ENCODE measurements around the gene CHTF18.
"Not testable (repeated sequence)": the region's sequence is repeated elsewhere in the genome, so short reads cannot be mapped to it uniquely, and the experiment has no call there.

The CHTF18 gene

GRCh38 chr16:813204-813915 is 24.9 kb downstream of the CHTF18 start:
- DNase-seq, result no peak

GRCh38 chr16:813916-814412 is 25.5 kb downstream of the CHTF18 start:
- no peak for DNase-seq

- DNase-seq, result no peak
These were observed 26.6 kb downstream of the CHTF18 start for GRCh38 chr16:814974-815373.

GRCh38 chr16:815861-816260 is 27.4 kb downstream of the CHTF18 start:
- no peak for DNase-seq

- DNase-seq, result no peak
These were observed 28.8 kb downstream of the CHTF18 start for GRCh38 chr16:817001-817906.

GRCh38 chr16:818132-818531 is 29.7 kb downstream of the CHTF18 start:
- no peak for DNase-seq

- DNase-seq, result no peak
These were observed 30.2 kb downstream of the CHTF18 start for GRCh38 chr16:818592-818991.

GRCh38 chr16:819336-820043 is 31.1 kb downstream of the CHTF18 start:
- DNase-seq, result no peak

- not testable (repeated sequence) for DNase-seq
These were observed 31.6 kb downstream of the CHTF18 start for GRCh38 chr16:820044-820408.

- DNase-seq, result no peak
These were observed 32.3 kb downstream of the CHTF18 start for GRCh38 chr16:820748-821147.

GRCh38 chr16:821751-822150 is 33.3 kb downstream of the CHTF18 start:
- DNase-seq, result no peak

- DNase-seq, result no peak
These were observed 33.9 kb downstream of the CHTF18 start for GRCh38 chr16:822174-822908.

GRCh38 chr16:822909-823297 is 34.5 kb downstream of the CHTF18 start:
- DNase-seq, result no peak

- no peak for DNase-seq
These were observed 35.8 kb downstream of the CHTF18 start for GRCh38 chr16:824194-824593.

- DNase-seq, result no peak
These were observed 36.2 kb downstream of the CHTF18 start for GRCh38 chr16:824601-825000.

GRCh38 chr16:825341-826061 is 37.1 kb downstream of the CHTF18 start:
- DNase-seq, result peak; percentile 85

GRCh38 chr16:827513-827912 is 39.1 kb downstream of the CHTF18 start:
- DNase-seq, result no peak

GRCh38 chr16:828891-829290 is 40.5 kb downstream of the CHTF18 start:
- DNase-seq, result no peak

GRCh38 chr16:830107-830870 is 41.9 kb downstream of the CHTF18 start:
- no peak for DNase-seq

- DNase-seq, result no peak
These were observed 42.6 kb downstream of the CHTF18 start for GRCh38 chr16:830871-831570.

Data from left hindlimb (tissue), 1 donor.